MM.1S (cell line): ENCODE data around the gene SLC44A1.

ENCODE experiments used
- DNase-seq: peaks from one replicate; pipeline ENCODE4 v3.0.0-alpha.2; 2015
- H2AFZ ChIP-seq: fragments of 300-600 bp; sonication (generic); 2 replicates; pipeline ENCODE4 v1.6.0; 2016; ENCODE audit warnings: antibody characterized with exemption, low read length
- H3F3A ChIP-seq: fragments of 300-600 bp; sonication (generic); 2 replicates; pipeline ENCODE4 v1.6.1; 2016; ENCODE audit warnings: mild to moderate bottlenecking, antibody characterized with exemption, low read length, moderate library complexity, mixed read lengths; ENCODE audit not compliant: insufficient read depth
- H3K27ac ChIP-seq: fragments of 300-600 bp; sonication (generic); 2 replicates; pipeline ENCODE4 v1.5.1; 2016; ENCODE audit warnings: mild to moderate bottlenecking, low read length
- H3K27me3 ChIP-seq: fragments of 300-600 bp; sonication (generic); replicated peaks from 2 replicates; pipeline ENCODE4 v1.6.0; 2016; ENCODE audit warnings: low read length; ENCODE audit not compliant: insufficient read depth
- H3K36me3 ChIP-seq: fragments of 300-600 bp; sonication (generic); replicated peaks from 2 replicates; pipeline ENCODE4 v1.6.1; 2016; ENCODE audit warnings: mild to moderate bottlenecking, low read length, mixed read lengths; ENCODE audit not compliant: insufficient read depth
- H3K4me1 ChIP-seq: fragments of 300-600 bp; sonication (generic); 2 replicates; pipeline ENCODE4 v1.6.1; 2016; ENCODE audit warnings: low read length, mixed read lengths
- H3K4me2 ChIP-seq: fragments of 300-600 bp; sonication (generic); 2 replicates; pipeline ENCODE4 v1.6.0; 2016; ENCODE audit warnings: low read depth, low read length
- H3K4me3 ChIP-seq: fragments of 300-600 bp; sonication (generic); 2 replicates; pipeline ENCODE4 v1.5.1; 2016; ENCODE audit warnings: low read length, mixed read lengths
- H3K79me2 ChIP-seq: fragments of 300-600 bp; sonication (generic); 2 replicates; pipeline ENCODE4 v1.6.1; 2016; ENCODE audit warnings: mixed run types, low read length, mixed read lengths
- H3K9ac ChIP-seq: fragments of 300-600 bp; sonication (generic); 2 replicates; pipeline ENCODE4 v1.6.1; 2016; ENCODE audit warnings: low read length, mixed read lengths
- H3K9me2 ChIP-seq: fragments of 300-600 bp; sonication (generic); replicated peaks from 2 replicates; pipeline ENCODE4 v1.6.1; 2016; ENCODE audit warnings: mild to moderate bottlenecking, low read length, mixed read lengths; ENCODE audit not compliant: insufficient read depth
- H3K9me3 ChIP-seq: fragments of 300-600 bp; sonication (generic); replicated peaks from 2 replicates; pipeline ENCODE4 v1.6.1; 2016; ENCODE audit warnings: mild to moderate bottlenecking, low read length, mixed read lengths; ENCODE audit not compliant: insufficient read depth
- H4K20me1 ChIP-seq: fragments of 300-600 bp; sonication (generic); 2 replicates; pipeline ENCODE4 v1.6.1; 2016; ENCODE audit warnings: mild to moderate bottlenecking, low read length, moderate library complexity, mixed read lengths; ENCODE audit not compliant: insufficient read depth
- CTCF ChIP-seq: fragments of 300-600 bp; sonication (generic); IDR thresholded peaks from 2 replicates; pipeline ENCODE4 v1.5.1; 2016; ENCODE audit warnings: antibody characterized with exemption, low read length, mixed read lengths
- EZH2 ChIP-seq: fragments of 300-600 bp; sonication (generic); optimal IDR thresholded peaks from 2 replicates; pipeline ENCODE3; 2017; ENCODE audit warnings: low read depth, mild to moderate bottlenecking, antibody characterized with exemption, low read length, mixed read lengths
- EZH2phosphoT487 ChIP-seq: fragments of 300-600 bp; sonication (generic); IDR thresholded peaks from 2 replicates; pipeline ENCODE4 v1.6.1; 2018; ENCODE audit warnings: antibody characterized with exemption, low read length

SLC44A1 gene

GRCh38 chr9:105396441-105396840 lies 152.0 kb downstream of the SLC44A1 start:
- TF ChIP-seq EZH2 (no peak), CTCF (no peak), EZH2phosphoT487 (no peak)
- Histone ChIP-seq H3K27me3 (no peaks in the 10 kb centered on the region), H3K9me3 (no peaks in the 10 kb centered on the region), H3K4me1 (no peaks in the 10 kb centered on the region), H4K20me1 (no peaks in the 10 kb centered on the region), H3K27ac (no peak overlapping the region), H3K9ac (no peak overlapping the region), H3K4me2 (no peak overlapping the region), H2AFZ (no peak overlapping the region), H3K4me3 (no peak overlapping the region), H3K79me2 (no peaks in the 10 kb centered on the region), H3F3A (no peaks in the 10 kb centered on the region), H3K36me3 (no peaks in the 10 kb centered on the region), H3K9me2 (no peaks in the 10 kb centered on the region)
- DNase-seq: no peak

- Histone ChIP-seq H4K20me1 (no peaks in the 10 kb centered on the region), H3K4me3 (no peak overlapping the region), H3K4me2 (no peak overlapping the region), H3K9me3 (no peaks in the 10 kb centered on the region), H3K27ac (no peak overlapping the region), H2AFZ (no peak overlapping the region), H3K79me2 (no peaks in the 10 kb centered on the region), H3K36me3 (no peaks in the 10 kb centered on the region), H3K9me2 (no peaks in the 10 kb centered on the region), H3K9ac (no peak overlapping the region), H3K4me1 (no peaks in the 10 kb centered on the region), H3K27me3 (no peaks in the 10 kb centered on the region), H3F3A (no peaks in the 10 kb centered on the region)
- TF ChIP-seq EZH2: no peak
- TF ChIP-seq EZH2phosphoT487: no peak
- no peak for TF ChIP-seq CTCF
- no peak for DNase-seq
Measured at GRCh38 chr9:105396901-105397300, 152.4 kb downstream of the SLC44A1 start.

GRCh38 chr9:105399117-105399516 lies 154.7 kb downstream of the SLC44A1 start:
- Histone ChIP-seq H2AFZ (no peak overlapping the region), H3F3A (no peaks in the 10 kb centered on the region), H3K4me2 (no peak overlapping the region), H3K79me2 (no peaks in the 10 kb centered on the region), H3K36me3 (no peaks in the 10 kb centered on the region), H3K9me2 (no peaks in the 10 kb centered on the region), H4K20me1 (no peaks in the 10 kb centered on the region), H3K27ac (no peak overlapping the region), H3K9me3 (no peaks in the 10 kb centered on the region), H3K27me3 (no peaks in the 10 kb centered on the region), H3K9ac (no peak overlapping the region), H3K4me1 (no peaks in the 10 kb centered on the region), H3K4me3 (no peak overlapping the region)
- no peak for TF ChIP-seq EZH2
- TF ChIP-seq CTCF: no peak
- TF ChIP-seq EZH2phosphoT487: no peak
- no peak for DNase-seq

- no peak for TF ChIP-seq EZH2phosphoT487
- no peak for TF ChIP-seq EZH2
- no peak for TF ChIP-seq CTCF
- H3K9me2 ChIP-seq: no peaks in the 10 kb centered on the region
- H3F3A ChIP-seq: no peaks in the 10 kb centered on the region
- no peaks in the 10 kb centered on the region for H3K9me3 ChIP-seq
- H3K9ac ChIP-seq: no peak overlapping the region
- H3K4me1 ChIP-seq: no peaks in the 10 kb centered on the region
- no peak overlapping the region for H3K4me3 ChIP-seq
- no peaks in the 10 kb centered on the region for H4K20me1 ChIP-seq
- H2AFZ ChIP-seq: no peak overlapping the region
- no peak overlapping the region for H3K27ac ChIP-seq
- H3K4me2 ChIP-seq: no peak overlapping the region
- no peaks in the 10 kb centered on the region for H3K27me3 ChIP-seq
- H3K36me3 ChIP-seq: no peaks in the 10 kb centered on the region
- H3K79me2 ChIP-seq: no peaks in the 10 kb centered on the region
- no peak for DNase-seq
Measured at GRCh38 chr9:105401651-105402050, 157.2 kb downstream of the SLC44A1 start.
